Brain microvascular endothelial cell (primary cell): ENCODE measurements around the gene ECM2.

Source experiments
- DNase-seq: peaks from one replicate; pipeline ENCODE4 v3.0.0-alpha.2; 2020
- H3K27ac ChIP-seq: fragments of 250-450 bp; sonication (Bioruptor Pico); 2 replicates; pipeline ENCODE4 v1.5.1; 2020; ENCODE audit warnings: mild to moderate bottlenecking, moderate library complexity
- H3K27me3 ChIP-seq: fragments of 250-450 bp; sonication (Bioruptor Pico); replicated peaks from 2 replicates; pipeline ENCODE4 v1.5.1; 2020; ENCODE audit warnings: mild to moderate bottlenecking
- H3K36me3 ChIP-seq: fragments of 250-450 bp; sonication (Bioruptor Pico); replicated peaks from 2 replicates; pipeline ENCODE4 v1.5.1; 2020; ENCODE audit warnings: mild to moderate bottlenecking
- H3K4me3 ChIP-seq: 2 replicates; pipeline ENCODE4 v1.5.1; 2011; ENCODE audit warnings: low read depth, mild to moderate bottlenecking, control low read depth, low read length, moderate library complexity
- in situ Hi-C: cut with HindIII; loops from 2 replicates; pipeline ENCODE4 v1.10.0; 2017; ENCODE audit warnings: low sequenced_read_pairs, low pct_ligation_motif_present
- TF ChIP-seq, protein P1 (sequence below): IDR thresholded peaks from 2 replicates; pipeline ENCODE4 v1.5.1; 2011; ENCODE audit warnings: low read depth, mild to moderate bottlenecking, moderate library complexity, low read length, control low read depth, inconsistent platforms; ENCODE audit errors: missing control alignments

ECM2 gene

GRCh38 chr9:92507496-92507895 is 28.3 kb downstream of the ECM2 start:
- H3K36me3 ChIP-seq: no peaks in the 10 kb centered on the region
- in situ Hi-C loops: no loop called here
- no peaks in the 10 kb centered on the region for H3K27me3 ChIP-seq
- H3K4me3 ChIP-seq: no peak overlapping the region
- no peak for DNase-seq
- H3K27ac ChIP-seq: no peak overlapping the region
- TF ChIP-seq, protein P1, sequence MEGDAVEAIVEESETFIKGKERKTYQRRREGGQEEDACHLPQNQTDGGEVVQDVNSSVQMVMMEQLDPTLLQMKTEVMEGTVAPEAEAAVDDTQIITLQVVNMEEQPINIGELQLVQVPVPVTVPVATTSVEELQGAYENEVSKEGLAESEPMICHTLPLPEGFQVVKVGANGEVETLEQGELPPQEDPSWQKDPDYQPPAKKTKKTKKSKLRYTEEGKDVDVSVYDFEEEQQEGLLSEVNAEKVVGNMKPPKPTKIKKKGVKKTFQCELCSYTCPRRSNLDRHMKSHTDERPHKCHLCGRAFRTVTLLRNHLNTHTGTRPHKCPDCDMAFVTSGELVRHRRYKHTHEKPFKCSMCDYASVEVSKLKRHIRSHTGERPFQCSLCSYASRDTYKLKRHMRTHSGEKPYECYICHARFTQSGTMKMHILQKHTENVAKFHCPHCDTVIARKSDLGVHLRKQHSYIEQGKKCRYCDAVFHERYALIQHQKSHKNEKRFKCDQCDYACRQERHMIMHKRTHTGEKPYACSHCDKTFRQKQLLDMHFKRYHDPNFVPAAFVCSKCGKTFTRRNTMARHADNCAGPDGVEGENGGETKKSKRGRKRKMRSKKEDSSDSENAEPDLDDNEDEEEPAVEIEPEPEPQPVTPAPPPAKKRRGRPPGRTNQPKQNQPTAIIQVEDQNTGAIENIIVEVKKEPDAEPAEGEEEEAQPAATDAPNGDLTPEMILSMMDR: no peak

DNA sequence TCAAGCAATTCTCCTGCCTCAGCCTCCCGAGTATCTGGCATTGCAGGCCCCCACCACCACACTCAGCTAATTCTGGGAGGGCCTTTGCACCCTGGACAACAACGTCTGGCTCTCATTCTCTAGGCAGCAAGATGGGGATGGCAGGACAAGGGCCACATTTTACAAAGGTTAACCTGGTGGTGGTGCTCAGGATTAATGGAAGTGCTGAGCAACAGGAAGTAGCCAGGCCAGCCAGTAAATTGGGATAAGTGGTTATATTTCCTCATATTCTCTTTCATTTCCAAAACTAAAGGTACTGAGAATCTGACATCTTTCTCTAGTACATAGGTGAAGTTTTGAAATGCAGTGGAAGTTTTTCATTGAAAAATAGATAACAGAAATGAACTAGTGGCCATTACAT is 28.8 kb downstream of the ECM2 start:
- TF ChIP-seq, protein P1: no peak
- Histone ChIP-seq H3K27me3 (no peaks in the 10 kb centered on the region), H3K4me3 (no peak overlapping the region), H3K36me3 (no peaks in the 10 kb centered on the region), H3K27ac (peak overlapping the region; percentile 84)
- in situ Hi-C loops: no loop called here
- DNase-seq: no peak

DNA sequence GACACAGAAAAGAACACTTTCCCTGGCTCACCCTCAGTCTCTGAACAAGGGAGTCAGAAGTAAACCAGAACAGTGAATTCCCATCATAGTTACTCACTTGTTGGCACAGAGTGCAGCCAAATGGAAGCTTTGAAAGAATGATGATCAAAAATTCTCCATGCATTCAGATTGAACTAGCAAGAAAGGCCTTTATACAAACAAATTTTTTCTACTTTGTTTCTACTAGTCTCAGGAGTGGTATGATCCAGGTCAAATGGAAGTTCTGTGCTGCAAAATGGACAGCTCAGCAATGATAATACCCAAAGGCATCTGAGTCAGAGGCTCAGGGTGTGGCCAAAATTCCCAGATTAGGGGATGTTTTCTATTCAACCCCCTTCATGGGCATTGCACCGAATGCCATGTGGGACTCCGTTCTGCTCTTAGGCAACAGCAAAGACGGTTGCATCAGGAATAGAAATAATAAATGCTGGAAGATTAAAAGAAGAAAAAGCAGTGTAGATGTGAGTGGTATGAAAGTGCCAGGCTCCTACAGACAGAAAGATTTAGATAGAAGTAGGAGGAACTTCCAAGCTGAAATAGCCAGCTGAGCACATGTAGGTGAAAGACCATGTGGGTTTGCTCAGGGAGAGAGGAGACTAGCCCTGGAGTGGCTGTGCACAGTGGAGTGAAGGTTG is 29.5 kb downstream of the ECM2 start:
- TF ChIP-seq, protein P1: no peak
- Histone ChIP-seq H3K27me3 (no peaks in the 10 kb centered on the region), H3K4me3 (no peak overlapping the region), H3K36me3 (no peaks in the 10 kb centered on the region), H3K27ac (peak overlapping the region; percentile 84)
- DNase-seq: peak; percentile 79
- in situ Hi-C loops: no loop called here

- in situ Hi-C loops: no loop called here
- TF ChIP-seq, protein P1: no peak
- no peak overlapping the region for H3K4me3 ChIP-seq
- no peak overlapping the region for H3K27ac ChIP-seq
- no peak for DNase-seq
- no peaks in the 10 kb centered on the region for H3K27me3 ChIP-seq
- H3K36me3 ChIP-seq: no peaks in the 10 kb centered on the region
These were observed 30.9 kb downstream of the ECM2 start for GRCh38 chr9:92504881-92505280.

- Histone ChIP-seq H3K27ac (no peak overlapping the region), H3K36me3 (no peaks in the 10 kb centered on the region), H3K27me3 (no peaks in the 10 kb centered on the region), H3K4me3 (no peak overlapping the region)
- in situ Hi-C loops: no loop called here
- DNase-seq: no peak
- TF ChIP-seq, protein P1: no peak
These were observed 32.6 kb downstream of the ECM2 start for GRCh38 chr9:92503156-92503555.

GRCh38 chr9:92501671-92502393 is 34.0 kb downstream of the ECM2 start:
- no peaks in the 10 kb centered on the region for H3K36me3 ChIP-seq
- no peak for DNase-seq
- no peaks in the 10 kb centered on the region for H3K27me3 ChIP-seq
- H3K4me3 ChIP-seq: no peak overlapping the region
- in situ Hi-C loops: no loop called here
- TF ChIP-seq, protein P1: peak; percentile 75
- no peak overlapping the region for H3K27ac ChIP-seq
